HUDEP-2 (cell line): ENCODE data around the gene ZFR.
"Not testable (repeated sequence)": the region's sequence is repeated elsewhere in the genome, so short reads cannot be mapped to it uniquely, and the experiment has no call there.

Experiments
- DNase-seq, 76 experiments: peaks; one replicate each; lab custom pipeline; 2025; ENCODE audit not compliant: unreplicated experiment in 76 of 76; lab: John Stamatoyannopoulos, UW

The ZFR gene

DNA sequence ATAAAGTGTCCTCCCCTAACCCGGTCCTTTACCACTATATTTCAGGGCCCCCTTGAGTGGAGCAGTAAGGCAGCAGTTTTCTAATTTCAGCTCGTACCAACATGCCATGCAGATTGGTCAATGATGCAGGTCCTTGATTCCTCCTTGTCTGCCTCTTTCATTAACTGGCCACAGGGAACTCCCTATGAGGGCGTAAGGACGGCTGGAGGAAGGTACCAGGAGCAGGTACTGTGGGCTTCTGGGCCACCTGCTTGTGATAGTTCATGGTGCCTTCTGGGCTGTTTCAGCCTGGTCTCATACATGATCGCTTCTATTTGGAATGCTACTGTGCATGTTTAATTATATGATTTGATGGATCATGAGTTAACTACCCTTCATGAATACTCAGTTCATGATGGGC lies 9.4 kb upstream of the ZFR start:
- no peak for DNase-seq

DNA sequence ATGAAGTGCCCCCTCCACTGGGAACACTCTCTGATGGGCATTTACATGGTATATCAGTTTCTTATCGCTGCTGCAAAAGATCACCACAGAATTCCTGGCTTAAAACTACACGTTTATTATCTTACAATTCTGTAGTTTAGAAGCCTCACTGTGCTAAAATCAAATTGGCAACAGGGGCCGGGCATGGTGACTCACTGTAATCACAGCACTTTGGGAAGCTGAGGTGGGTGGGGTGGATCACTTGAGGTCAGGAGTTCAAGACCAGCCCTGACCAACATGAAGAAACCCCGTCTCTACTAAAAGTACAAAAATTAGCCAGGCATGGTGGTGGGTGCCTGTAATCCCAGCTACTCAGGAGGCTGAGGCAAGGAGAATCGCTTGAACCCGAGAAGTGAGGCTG lies 7.8 kb upstream of the ZFR start:
- DNase-seq = not testable (repeated sequence)

DNA sequence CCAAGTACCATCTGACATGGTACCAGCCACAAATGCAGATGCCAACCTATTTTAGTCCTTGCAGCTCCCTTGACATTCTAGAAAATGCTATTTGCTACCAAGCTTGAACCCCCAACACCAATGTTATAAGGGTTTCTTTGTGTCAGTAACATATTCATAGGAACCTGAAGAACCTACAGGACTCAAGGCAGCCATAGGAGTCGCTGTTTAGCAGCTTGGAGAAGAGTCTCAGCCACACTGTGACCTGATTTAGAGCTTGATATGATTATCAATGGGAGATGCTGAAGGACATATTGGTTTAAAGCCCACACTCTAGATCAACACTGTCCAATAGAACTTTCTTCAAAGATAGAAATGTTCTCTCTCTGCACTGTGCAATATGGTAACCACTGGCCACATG lies 6.4 kb upstream of the ZFR start:
- peak in 1 of 76 experiments; percentile 5 for DNase-seq

DNA sequence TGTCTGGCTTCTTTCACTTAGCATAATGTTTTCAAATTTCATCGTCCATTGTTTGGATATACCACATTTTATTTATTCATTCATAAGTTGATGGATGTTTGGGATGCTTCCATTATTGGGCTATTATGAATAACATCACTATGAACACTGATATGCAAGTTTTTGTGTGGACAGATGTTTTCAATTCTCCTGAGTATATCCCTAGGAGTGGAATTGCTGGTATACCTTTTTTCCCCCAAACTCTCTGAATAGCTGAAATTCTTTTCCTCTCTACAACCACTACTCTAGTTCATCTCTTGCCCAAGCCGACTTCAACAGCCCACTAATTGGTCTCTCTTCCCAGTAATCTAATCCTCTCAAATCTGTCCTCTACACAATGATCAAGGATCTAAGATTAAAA lies 4.7 kb upstream of the ZFR start:
- no peak for DNase-seq

DNA sequence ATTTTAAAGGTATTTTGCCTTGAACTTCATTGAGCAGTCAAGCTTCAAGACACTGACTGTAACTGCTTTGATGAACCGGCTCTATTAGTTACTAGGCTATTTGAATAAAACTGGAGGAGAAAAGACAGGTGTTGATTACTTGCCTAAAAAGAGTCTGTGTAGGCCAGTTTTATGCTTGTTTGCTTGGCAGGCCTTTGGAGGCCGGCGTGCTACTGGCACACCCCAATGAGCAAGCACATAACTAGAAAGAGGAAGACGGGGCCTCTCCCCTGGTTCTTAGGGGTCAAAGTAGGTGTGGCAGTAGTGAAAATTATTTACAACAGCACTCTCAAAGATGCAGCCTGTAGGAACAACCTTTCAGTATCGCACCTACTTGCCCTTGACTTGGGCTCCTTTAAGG lies 2.1 kb upstream of the ZFR start:
- peak in 1 of 76 experiments; percentile 9 for DNase-seq

DNA sequence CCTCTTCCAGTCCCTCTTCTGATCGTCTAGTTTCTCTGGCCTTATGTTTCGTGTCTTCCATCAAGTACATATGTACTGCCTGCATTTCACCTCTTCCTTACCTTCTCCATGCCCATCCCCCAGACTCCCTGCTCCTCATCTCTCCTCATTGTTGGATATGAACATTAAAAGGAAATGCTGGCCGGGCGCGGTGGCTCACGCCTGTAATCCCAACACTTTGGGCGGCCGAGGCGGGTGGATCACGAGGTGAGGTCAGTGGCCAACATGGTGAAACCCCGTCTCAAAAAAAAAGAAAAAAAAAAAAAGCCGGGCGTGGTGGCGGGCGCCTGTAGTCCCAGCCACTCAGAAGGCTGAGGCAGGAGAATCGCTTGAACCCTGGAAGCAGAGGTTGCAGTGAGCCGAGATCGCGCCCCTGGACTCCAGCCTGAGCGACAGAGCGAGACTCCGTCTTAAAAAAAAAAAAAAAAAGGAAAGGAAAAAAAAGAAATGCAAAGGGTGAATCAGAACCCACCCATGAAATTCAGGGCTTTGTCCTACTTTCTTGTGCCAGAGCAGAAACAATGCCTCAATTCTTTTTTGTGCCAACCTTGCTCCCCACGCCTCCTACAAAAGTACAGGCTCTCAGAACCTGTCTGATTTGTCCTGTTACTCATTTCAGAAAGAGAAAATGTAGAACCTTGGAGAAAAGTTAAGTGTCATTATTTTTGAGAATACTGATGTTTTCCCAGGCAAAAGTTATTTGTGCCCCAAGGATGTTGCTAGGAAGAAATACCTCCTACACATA lies 1.5 kb upstream of the ZFR start:
- no peak for DNase-seq

DNA sequence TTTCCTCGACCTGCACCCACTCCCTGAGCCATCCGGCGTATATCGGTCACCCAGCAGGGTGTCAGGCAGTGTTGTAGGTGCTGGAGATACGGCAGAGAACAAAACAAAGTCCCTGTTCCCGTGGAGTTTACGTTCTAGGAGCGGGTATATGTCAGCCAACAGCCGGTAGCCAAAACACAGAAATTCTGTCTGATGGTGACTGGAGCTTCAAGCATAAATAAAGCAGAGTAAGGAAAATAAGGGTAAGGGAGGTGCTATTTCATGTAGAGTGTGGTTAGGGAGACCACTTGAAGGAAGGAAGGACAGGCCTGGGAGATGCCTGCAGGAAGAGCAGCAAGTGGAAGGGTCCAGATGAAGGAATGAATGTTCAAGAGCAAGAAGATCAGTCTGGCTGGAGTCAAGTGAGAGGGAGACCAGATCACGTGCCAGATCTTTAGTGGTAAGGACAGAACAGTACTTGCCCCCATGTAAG lies 783 bp upstream of the ZFR start:
- DNase-seq = peak in 2 of 76 experiments; percentile 6 to 12

DNA sequence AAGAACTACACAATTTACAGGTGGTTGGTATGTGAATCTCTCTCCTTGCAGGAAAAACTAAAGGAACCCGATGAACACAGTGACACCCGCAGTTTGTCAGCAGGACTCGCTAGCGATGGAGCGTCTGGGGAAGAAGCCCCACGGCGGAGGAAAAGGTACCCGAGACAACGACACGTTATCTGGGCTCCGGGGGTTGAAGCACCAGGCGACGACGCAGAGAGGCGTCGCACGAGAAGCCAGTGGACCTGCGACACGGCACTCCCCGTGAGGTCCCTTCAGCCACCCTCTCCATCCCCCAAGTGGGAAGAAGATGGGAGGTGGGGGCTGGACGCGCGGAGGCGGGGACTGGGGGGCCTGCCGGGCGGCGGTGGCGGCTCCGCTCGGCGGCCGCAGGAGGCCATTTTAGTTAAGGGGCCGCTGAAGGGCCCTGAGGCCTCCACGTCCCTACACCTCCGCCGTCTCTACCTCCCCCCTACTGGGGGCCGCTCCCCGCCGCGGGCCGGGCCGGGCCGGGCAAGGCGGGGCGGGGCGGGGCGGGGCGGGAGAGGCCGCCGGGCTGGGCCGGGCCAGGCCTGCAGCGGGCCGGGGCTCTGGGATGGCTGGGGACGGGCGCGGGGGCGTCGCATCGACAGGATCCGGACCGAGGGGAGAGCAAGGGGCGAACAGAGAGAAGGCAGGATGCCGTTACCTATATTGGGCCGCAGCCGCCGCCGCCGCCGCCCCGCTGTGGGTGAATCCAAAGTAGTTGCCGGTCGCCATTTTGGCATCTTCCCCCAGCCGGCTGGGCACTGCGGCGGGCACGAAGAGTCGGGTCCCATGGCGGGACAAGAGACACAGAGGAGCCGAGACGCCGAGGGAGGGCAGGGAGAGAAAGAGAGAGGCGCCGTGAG lies 754 bp downstream of the ZFR start:
- DNase-seq = peak in 27 of 76 experiments; percentile 5 to 73 (median 27)

DNA sequence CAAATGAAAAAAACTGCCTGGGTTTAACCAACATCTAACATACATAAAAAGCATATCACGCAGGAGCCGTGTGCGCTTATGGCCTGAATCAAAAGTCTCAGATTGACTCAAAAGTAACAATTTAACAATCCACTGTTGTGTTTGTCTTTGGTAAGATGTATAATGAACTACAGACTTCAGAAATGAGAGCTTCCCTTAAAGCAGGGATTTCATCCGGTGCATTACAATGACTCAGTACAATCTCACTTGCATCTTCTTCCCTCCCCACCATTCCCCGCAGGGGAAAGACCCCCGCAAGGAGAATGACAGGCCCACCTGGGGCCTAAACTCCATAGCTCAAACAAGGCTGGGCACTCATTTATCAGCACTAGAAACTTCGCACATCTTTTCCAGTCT lies 1.4 kb downstream of the ZFR start:
- no peak for DNase-seq

DNA sequence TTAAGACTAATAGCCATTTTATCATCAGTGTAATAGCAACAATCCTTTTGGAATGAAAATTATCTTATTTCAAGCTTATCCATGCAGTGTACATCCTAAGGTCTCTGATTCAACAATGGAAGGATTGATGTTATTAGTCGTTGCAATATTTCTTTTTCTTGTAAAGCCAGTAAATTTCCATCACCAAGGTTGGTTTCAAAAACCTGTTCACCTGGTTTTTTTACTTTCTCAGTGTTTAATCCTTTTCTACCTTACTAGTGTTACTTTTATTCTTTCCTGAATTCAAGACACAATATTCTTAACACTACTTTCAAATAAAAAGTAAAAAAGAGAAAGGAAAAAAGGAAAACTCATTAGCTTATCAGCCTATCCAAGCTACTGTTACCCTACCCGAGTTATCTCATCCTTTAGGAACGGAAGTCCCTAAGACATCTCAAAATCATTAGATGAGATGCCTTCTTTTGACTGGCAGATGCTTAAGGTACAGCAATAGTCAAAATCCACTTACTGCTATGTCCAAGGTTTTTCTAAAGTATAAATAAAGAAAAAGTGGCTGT lies 5.4 kb downstream of the ZFR start:
- no peak for DNase-seq

DNA sequence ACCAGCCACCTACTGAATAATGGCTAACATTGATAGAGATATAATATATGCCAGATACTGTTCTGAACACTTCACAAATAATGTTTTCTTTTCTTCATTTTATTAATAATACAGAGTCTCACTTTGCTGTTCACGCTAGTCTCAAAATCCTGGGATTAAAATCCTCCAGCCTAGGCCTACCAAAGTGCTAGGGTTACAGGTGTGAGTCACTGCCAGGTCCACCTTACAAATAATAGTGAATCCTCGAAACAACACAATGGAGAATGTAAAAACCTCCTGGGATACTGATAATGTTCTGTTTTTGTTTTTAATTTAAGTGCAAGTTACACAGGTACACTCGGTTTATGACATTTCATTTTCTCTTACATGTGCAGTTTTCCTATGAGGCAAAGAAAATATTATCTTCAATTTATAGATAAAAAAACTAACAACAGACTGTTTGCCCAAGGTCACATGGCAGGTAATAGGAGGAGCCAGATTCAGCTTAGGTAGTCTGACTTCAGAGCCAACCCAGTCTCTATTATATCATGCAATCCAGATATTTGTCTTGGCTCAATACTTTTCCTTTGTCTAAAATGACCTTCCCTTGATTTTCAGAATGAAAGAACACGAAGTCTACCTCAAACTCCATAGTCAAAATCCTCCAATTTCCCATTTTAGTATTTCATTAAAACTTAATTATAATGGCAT lies 7.8 kb downstream of the ZFR start:
- DNase-seq = no peak

DNA sequence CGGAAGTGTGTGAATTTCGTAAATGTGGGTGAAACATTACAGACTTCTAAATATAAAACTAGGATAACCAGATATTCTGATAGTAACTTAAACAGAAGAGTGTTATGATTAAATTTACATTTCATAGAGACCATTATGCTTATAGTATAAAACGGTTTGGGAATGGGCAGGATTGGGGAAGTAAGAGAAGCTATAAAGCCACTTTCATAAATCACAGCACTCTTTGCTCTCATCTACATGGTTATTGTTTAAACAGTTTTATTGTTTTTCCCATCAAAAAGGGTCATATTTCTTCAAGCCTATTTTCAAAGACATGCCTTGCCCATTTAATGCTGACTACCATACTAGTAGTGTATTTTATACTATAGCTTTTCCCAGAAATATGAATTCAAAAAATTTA lies 9.2 kb downstream of the ZFR start:
- no peak for DNase-seq

DNA sequence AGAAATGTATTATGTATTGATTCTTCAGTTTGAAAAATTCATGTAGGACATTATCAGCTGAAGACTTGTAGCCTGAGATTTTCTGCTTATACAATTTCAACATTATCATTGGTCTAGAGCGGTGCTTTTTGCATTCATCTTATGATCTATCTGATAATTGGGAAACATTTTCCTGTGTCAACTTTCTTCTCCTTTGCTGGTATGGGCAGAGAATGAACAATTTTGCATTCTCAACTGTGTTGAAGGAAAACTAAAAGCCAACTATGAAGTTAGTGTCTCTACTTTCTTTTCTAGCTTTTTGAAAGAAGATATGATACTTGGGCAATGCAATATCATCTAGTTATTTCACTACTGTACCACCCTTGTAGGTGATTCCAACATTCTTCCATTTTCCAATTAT lies 10.3 kb downstream of the ZFR start:
- no peak for DNase-seq

DNA sequence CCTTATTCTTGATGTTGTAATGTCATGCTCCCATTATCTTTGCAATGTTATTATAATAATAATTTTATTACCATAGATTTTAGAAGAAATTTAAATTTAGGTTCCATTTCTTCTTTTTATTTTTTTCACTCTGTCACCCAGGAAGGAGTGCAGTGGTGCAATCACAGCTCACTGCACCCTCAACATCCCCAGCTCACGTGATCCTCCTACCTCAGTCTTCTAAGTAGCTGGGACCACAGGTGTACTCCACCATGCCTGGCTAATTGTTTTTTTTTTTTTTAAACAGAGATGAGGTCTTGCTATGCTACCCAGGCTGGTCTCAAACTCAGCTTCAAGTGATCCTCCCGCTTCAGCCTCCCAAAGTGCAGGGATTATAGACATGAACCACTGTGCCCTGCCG lies 11.9 kb downstream of the ZFR start:
- no peak for DNase-seq

DNA sequence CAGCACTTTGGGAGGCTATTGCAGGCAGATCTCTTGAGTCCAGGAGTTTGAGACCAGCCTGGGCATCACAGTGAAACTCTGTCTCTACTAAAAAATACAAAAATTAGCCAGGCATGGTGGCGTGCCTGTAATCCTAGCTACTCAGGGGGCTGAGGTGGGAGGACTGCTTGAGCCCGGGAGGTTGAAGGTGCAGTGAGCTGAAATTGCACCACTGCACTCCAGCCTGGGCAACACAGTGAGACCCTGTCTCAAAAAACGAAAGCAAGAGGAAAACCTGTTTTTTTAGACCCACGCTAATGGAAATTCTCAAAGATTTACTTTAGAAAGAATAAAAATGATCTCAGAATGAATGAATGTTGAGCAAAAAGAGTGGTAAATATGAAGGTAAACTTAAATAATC lies 13.7 kb downstream of the ZFR start:
- not testable (repeated sequence) for DNase-seq

DNA sequence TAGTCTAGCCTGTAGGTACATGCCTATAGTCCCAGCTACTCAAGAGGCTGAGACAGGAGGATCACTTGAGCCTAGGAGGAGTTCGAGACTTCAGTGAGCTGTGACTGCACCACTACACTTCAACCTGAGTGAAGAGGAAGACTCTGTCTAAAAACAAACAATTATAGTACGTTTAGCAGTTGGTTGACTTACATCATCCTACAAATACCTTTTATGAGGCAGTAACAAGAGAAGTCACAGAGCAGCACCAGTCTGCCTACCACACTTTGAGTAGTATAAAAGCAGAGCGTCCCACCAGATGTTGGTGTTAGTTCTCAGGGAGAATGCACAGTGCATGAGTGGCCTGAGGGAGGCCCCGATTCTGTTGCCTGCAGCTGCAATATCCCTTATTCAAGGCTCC lies 16.1 kb downstream of the ZFR start:
- DNase-seq = no peak

DNA sequence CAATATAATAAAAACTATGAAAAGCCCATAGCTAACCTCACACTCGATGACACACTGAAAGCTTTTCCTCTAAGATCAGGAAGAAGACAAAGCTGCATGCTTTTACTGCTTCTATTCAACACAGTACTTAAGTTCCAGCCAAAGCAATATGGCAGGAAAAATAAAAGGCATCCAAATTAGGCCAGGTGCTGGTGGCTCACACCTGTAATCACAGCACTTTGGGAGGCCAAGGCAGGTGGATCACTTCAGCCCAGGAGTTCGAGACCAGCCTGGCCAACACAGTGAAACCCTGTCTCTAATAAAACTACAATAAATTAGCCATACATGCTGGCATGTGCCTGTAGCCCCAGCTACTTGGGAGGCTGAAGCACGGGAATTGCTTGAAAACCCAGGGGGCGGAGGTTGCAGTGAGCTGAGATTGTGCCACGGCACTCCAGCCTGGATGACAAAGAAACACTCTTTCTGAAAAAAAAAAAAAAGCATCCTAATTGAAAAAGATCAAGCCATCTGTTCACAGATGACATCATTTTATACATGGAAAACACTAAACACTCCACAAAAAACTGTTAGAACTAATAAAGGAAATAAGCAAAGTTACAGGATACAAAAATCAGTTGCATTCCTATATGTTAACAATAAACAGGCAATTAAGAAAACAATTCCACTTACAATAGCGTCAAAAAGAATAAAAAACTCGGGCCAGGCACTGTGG lies 17.9 kb downstream of the ZFR start:
- DNase-seq = no peak

DNA sequence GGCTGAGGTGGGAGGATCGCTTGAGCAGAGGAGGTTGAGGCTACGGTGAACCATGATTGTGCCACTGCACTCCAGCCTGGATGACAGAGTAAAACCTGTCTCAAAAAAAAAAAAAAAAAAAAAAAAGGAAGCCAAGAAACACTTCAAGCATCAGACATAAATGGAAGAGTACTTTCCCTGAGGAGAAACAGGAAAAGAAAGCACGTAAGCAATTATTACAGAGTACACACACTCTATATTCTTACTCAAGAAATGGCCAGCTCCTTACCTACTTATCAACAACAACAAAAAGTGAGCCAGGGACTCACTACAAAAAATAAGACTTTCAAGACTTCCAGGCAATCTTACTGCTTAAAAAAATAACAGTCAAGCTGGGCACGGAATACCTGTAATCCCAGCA lies 21.8 kb downstream of the ZFR start:
- DNase-seq = no peak

DNA sequence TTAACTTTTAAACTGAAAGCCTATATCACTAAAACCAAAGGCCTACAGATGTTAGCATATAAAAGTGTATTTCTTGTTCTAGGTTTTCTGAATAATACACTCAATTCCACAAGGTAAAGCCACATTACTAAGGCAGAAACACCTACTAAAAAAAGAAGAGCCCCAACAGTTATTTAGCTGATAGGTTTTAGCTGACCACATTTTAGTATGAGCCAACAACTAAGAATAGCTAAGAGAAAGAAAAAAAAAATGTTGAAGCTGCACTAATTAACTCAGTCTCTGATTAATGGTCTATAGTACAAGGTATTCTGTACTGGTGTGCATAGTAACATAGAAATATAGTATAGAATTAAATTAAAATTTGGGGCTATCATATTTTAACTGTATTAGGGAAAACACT lies 23.5 kb downstream of the ZFR start:
- no peak for DNase-seq

DNA sequence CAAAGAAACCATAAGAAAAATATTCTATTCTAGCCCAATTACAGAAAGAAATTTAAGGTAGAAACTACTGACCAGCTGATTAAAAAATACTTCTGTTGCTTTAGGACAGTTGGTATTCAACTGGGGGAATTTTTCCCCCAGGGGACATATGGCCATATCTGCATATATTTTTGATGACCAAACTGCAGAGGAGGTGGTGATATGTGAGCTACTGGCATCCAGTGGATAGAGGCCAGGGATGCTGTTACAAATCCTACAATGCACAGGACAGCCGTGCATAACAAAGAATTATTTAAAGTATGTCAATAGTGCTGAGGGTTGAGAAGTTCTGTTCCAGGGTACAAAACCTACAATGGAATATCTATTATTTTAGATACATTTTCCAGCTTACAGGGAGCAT lies 24.0 kb downstream of the ZFR start:
- no peak for DNase-seq
